ENCODE data around the gene OR51B5. TPM values are rescaled to one million over a fixed set of nuclear protein-coding genes. Genes with fewer than 3 reads are reported as not detected.
"Not testable (repeated sequence)": the region's sequence is repeated elsewhere in the genome, so short reads cannot be mapped to it uniquely, and the experiment has no call there.

Gene OR51B5, protein sequence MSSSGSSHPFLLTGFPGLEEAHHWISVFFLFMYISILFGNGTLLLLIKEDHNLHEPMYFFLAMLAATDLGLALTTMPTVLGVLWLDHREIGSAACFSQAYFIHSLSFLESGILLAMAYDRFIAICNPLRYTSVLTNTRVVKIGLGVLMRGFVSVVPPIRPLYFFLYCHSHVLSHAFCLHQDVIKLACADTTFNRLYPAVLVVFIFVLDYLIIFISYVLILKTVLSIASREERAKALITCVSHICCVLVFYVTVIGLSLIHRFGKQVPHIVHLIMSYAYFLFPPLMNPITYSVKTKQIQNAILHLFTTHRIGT
- not detected for total RNA-seq

GRCh38 chr11:5343474-5344335 is at the start of gene OR51B5:
Gene OR51B5, minus strand, starts transcription at chr11:5343524. Its CDS starts 0 bp downstream, at chr11:5343524.
- no peak within 1 kb of the TSS for H3K27ac Mint-ChIP-seq
- no peaks in the 10 kb centered on the region for H3K36me3 Mint-ChIP-seq (ENCODE audit: low read depth)
- DNase-seq (no peak), ATAC-seq (no peak)
- intact Hi-C loops (cut with DNase I, micrococcal nuclease): no loop called here
- no peaks in the 10 kb centered on the region for H3K9me3 Mint-ChIP-seq (ENCODE audit: low read depth)
- peaks cover 13% of the 10 kb centered on the region for H3K27me3 Mint-ChIP-seq
- no peak within 1 kb of the TSS for H3K4me3 Mint-ChIP-seq
- ChIA-PET CTCF (no interaction called here), POLR2A (no interaction called here)
- H3K4me1 Mint-ChIP-seq: no peaks in the 10 kb centered on the region

DNA sequence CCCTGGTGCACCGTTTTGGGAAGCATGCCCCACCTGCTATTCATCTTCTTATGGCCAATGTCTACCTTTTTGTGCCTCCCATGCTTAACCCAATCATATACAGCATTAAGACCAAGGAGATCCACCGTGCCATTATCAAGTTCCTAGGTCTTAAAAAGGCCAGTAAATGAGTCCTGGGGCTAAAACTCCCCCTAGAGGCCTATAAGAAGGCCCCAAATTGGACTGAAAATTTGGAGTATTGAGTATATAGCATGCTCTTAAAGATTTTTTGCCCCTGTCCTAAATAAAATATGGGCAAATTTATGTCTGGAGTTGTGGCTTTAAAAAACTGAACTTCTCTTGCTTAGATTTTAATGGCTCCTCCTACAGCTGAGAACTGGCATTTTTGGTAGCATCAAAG is 46.9 kb upstream of the OR51B5 start:
- Mint-ChIP-seq H3K27me3 (peaks cover 3% of the 10 kb centered on the region), H3K27ac (no peak overlapping the region), H3K9me3 (ENCODE audit: low read depth) (no peaks in the 10 kb centered on the region), H3K4me3 (no peak overlapping the region), H3K36me3 (ENCODE audit: low read depth) (no peaks in the 10 kb centered on the region), H3K4me1 (no peaks in the 10 kb centered on the region)
- CTCF ChIA-PET: no interaction called here
- POLR2A ChIA-PET: no interaction called here
- DNase-seq: no peak
- intact Hi-C loops (cut with DNase I, micrococcal nuclease): no loop called here
- no peak for ATAC-seq

- ChIA-PET POLR2A (no interaction called here), CTCF (no interaction called here)
- DNase-seq: no peak
- intact Hi-C loops (cut with DNase I, micrococcal nuclease): loop anchor here in 1 of 2 experiments (10.0 kb wide), 1 partner anchor 180 kb away; the partner anchor contains the start of gene OR51V1
- Mint-ChIP-seq H3K4me1 (no peaks in the 10 kb centered on the region), H3K4me3 (no peak overlapping the region), H3K27ac (no peak overlapping the region), H3K9me3 (ENCODE audit: low read depth) (no peaks in the 10 kb centered on the region), H3K36me3 (ENCODE audit: low read depth) (no peaks in the 10 kb centered on the region), H3K27me3 (no peaks in the 10 kb centered on the region)
- ATAC-seq: no peak
Observed at GRCh38 chr11:5384335-5384734, 41.0 kb upstream of the OR51B5 start.

DNA sequence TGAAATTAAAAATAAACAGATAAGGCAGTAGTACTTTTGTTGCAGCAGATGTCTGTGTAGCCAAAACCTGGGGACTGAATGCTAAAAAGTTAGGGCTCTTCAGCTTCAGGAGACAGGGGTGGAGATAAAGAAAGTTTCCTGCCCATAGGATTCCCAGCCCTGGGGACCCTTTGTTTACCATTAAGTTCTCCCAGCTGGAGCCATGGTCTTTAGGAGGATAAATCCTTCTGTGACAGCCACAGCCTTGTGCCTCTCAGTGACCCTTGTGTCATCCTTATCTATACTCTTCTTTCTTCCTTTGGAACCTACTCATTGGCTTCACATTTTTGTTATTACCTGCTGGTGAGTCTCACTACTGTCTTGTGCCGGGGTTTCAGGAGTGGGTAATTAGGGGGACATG is 40.3 kb upstream of the OR51B5 start, which contains the start of gene OR51M1:
Gene OR51M1, plus strand, starts transcription at position 237 of the 400 bp plus-strand sequence. CDS start 5,587 bp downstream, outside the sequence.
- intact Hi-C loops (cut with DNase I, micrococcal nuclease): loop anchor here in 1 of 2 experiments (10.0 kb wide), 1 partner anchor 179 kb away; the partner anchor contains the start of gene OR51V1
- DNase-seq (no peak), ATAC-seq (no peak)
- Mint-ChIP-seq H3K27ac (no peak within 1 kb of the TSS), H3K4me3 (no peak within 1 kb of the TSS), H3K9me3 (ENCODE audit: low read depth) (no peaks in the 10 kb centered on the region), H3K4me1 (no peaks in the 10 kb centered on the region), H3K36me3 (ENCODE audit: low read depth) (no peaks in the 10 kb centered on the region), H3K27me3 (no peaks in the 10 kb centered on the region)
- POLR2A ChIA-PET: no interaction called here
- CTCF ChIA-PET: no interaction called here

DNA sequence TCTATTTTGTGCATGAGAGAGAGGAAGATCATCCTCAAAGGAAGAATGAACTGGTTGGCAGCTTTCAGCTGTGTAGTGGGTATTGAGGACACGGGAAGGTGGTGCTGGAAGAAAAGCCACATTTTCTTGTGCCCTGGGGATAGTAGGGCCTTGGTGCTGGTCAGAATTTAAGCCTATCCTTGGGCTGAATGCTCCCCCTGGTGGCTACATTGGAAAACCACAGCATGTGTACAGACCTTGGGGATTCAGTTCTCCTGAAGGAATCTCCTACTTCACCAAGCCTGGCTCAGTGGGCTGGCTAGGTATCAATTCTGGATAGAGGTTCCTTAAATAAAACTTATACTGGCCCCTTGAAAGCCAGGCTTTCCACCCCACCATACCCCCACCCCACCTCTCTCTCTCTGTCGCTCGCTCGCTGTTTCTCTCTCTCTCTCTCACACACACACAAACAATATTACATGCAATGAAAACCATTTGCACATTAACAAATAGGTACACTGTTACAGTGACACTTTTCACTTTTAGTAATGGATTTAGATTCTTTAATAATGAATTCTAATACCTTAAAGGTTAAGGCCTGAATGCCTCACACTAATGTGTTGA is 37.5 kb upstream of the OR51B5 start:
- Mint-ChIP-seq H3K4me1 (no peaks in the 10 kb centered on the region), H3K4me3 (no peak overlapping the region), H3K27me3 (no peaks in the 10 kb centered on the region), H3K36me3 (ENCODE audit: low read depth) (no peaks in the 10 kb centered on the region), H3K27ac (no peak overlapping the region), H3K9me3 (ENCODE audit: low read depth) (no peaks in the 10 kb centered on the region)
- ATAC-seq (peak; percentile 55), DNase-seq (peak; percentile 54)
- ChIA-PET POLR2A (no interaction called here), CTCF (interaction anchor here (1.0 to 1.1 kb wide), 2 partner anchors 91 to 745 kb away, joined by 3 read pairs; no protein-coding TSS in a partner anchor)
- intact Hi-C loops (cut with DNase I, micrococcal nuclease): loop anchor here (1.0 to 10.0 kb wide), 4 partner anchors 176 to 1194 kb away; partner anchors contain the start of gene OR51V1 (in 1 of the 2)

GRCh38 chr11:5369789-5370188 is 26.5 kb upstream of the OR51B5 start:
- DNase-seq (no peak), ATAC-seq (no peak)
- intact Hi-C loops (cut with DNase I, micrococcal nuclease): no loop called here
- H3K27me3 Mint-ChIP-seq: peaks cover 13% of the 10 kb centered on the region
- no peaks in the 10 kb centered on the region for H3K4me1 Mint-ChIP-seq
- H3K4me3 Mint-ChIP-seq: no peak overlapping the region
- H3K9me3 Mint-ChIP-seq (ENCODE audit: low read depth): no peaks in the 10 kb centered on the region
- ChIA-PET POLR2A (no interaction called here), CTCF (no interaction called here)
- H3K27ac Mint-ChIP-seq: no peak overlapping the region
- H3K36me3 Mint-ChIP-seq (ENCODE audit: low read depth): no peaks in the 10 kb centered on the region

DNA sequence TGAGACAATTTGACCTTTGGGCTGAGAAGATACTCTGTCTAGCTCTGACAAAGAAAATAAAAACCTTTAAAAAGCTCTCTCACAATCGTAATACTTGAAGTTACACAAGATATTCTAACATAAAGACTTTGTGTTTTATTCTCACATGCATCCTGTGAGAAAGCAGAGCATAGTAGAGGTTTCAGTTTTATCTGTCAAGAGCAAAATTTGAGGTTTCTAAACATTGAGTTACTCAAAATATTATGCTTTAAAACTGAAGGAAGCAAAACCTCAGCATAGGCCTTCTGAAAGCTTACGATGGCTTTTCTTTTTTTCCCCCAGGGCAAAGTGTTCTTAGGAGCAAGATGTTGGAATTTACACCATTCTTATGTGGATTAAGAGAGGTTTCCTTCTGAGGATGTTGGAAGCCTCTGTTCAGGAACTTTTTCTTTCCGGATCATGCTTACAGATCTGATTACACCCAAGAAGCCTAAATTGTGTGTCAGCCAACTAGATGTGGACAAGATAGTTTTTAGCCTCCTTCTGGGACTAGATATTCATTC is 25.2 kb upstream of the OR51B5 start:
- no peaks in the 10 kb centered on the region for H3K36me3 Mint-ChIP-seq (ENCODE audit: low read depth)
- CTCF ChIA-PET: no interaction called here
- POLR2A ChIA-PET: no interaction called here
- H3K27me3 Mint-ChIP-seq: peaks cover 9% of the 10 kb centered on the region
- H3K9me3 Mint-ChIP-seq (ENCODE audit: low read depth): no peaks in the 10 kb centered on the region
- intact Hi-C loops (cut with DNase I, micrococcal nuclease): no loop called here
- H3K4me3 Mint-ChIP-seq: no peak overlapping the region
- ATAC-seq (no peak), DNase-seq (no peak)
- H3K27ac Mint-ChIP-seq: no peak overlapping the region
- no peaks in the 10 kb centered on the region for H3K4me1 Mint-ChIP-seq

DNA sequence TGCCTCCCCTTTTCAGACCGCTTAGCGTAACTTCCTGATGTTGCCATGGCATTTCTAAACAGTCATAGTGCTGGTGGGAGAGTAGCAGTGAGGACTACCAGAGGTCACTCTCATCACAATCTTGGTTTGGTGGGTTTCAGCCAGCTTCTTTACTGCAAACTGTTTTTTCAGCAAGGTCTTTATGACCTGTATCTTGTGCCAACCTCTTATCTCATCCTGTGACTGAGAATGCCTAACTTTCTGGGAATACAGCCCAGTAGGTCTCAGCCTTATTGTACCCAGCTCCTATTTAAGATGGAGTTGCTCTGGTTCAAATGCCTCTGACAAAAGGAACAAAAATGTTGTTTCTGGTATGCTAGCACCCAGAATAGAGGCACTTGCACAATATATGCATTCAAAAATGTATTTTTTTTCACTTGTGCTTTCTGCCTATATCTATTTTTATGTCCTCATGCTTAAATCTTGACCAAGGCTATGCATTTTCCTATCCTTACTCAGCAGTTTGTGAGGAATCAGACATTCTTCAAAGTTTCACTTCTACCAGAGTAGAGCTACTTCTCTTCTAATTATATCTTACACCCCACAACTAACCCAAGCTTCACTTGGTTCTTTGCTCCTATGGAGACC is 24.2 kb upstream of the OR51B5 start:
- CTCF ChIA-PET: no interaction called here
- peaks cover 5% of the 10 kb centered on the region for H3K27me3 Mint-ChIP-seq
- DNase-seq (no peak), ATAC-seq (no peak)
- H3K4me3 Mint-ChIP-seq: no peak overlapping the region
- POLR2A ChIA-PET: no interaction called here
- no peak overlapping the region for H3K27ac Mint-ChIP-seq
- no peaks in the 10 kb centered on the region for H3K36me3 Mint-ChIP-seq (ENCODE audit: low read depth)
- H3K9me3 Mint-ChIP-seq (ENCODE audit: low read depth): no peaks in the 10 kb centered on the region
- intact Hi-C loops (cut with DNase I, micrococcal nuclease): no loop called here
- no peaks in the 10 kb centered on the region for H3K4me1 Mint-ChIP-seq

DNA sequence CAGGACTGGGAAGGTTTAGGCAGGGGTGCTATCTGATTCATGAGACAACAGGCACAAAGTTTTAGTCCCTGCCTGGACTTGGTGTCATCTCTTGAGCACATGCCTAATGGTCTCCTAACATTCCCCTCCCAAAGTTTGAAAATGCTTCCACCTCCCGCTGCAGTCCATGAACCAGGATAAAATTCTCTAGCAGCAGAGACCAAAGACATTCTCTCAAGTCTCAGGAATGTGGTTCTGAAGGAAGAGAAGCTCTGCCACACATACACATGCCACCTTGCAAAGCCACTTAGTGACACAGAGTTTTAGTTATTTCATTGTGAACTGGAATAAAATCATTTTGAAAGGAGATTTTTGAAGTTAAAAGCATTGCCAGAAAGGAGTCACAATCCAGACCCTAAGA is 23.5 kb upstream of the OR51B5 start:
- Mint-ChIP-seq H3K36me3 (ENCODE audit: low read depth) (no peaks in the 10 kb centered on the region), H3K4me3 (no peak overlapping the region), H3K9me3 (ENCODE audit: low read depth) (no peaks in the 10 kb centered on the region), H3K27ac (no peak overlapping the region), H3K4me1 (no peaks in the 10 kb centered on the region), H3K27me3 (peaks cover 5% of the 10 kb centered on the region)
- ChIA-PET POLR2A (no interaction called here), CTCF (no interaction called here)
- ATAC-seq (no peak), DNase-seq (no peak)
- intact Hi-C loops (cut with DNase I, micrococcal nuclease): no loop called here

DNA sequence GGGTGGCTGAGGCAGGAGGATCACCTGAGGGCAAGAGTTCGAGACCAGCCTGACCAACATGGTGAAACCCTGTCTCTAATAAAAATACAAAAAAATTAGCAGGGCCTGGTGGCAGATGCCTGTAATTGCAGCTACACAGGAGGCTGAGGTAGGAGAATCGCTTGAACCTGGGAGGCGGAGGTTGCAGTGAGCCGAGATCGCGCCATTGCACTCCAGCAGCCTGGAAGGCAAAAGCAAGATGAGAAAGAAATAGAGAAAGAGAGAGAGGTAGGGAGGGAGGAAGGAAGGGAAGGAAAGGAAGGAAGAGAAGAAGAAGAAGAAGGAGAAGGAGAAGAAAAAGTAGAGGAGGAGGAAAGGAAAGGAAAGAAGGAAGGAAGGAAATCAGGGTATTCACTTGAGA is 23.0 kb upstream of the OR51B5 start:
- H3K27ac Mint-ChIP-seq; H3K4me1 Mint-ChIP-seq; ATAC-seq; H3K27me3 Mint-ChIP-seq; intact Hi-C loops (cut with DNase I, micrococcal nuclease); H3K36me3 Mint-ChIP-seq (ENCODE audit: low read depth); CTCF ChIA-PET; H3K4me3 Mint-ChIP-seq; POLR2A ChIA-PET; DNase-seq; H3K9me3 Mint-ChIP-seq (ENCODE audit: low read depth): not testable (repeated sequence)

GRCh38 chr11:5364214-5364613 is 20.9 kb upstream of the OR51B5 start:
- no peak for ATAC-seq
- CTCF ChIA-PET: interaction anchor here (1.7 kb wide), 1 partner anchor 239 kb away, joined by 4 read pairs; no protein-coding TSS in a partner anchor
- intact Hi-C loops (cut with DNase I, micrococcal nuclease): no loop called here
- Mint-ChIP-seq H3K4me1 (no peaks in the 10 kb centered on the region), H3K4me3 (no peak overlapping the region), H3K36me3 (ENCODE audit: low read depth) (no peaks in the 10 kb centered on the region), H3K27ac (no peak overlapping the region), H3K9me3 (ENCODE audit: low read depth) (peaks cover under 1% of the 10 kb centered on the region), H3K27me3 (peaks cover 5% of the 10 kb centered on the region)
- DNase-seq: no peak
- POLR2A ChIA-PET: no interaction called here

All from activated CD4-positive, alpha-beta T cell treated with anti-CD3 and anti-CD28 coated beads for 36 hours (primary cell).